Activated T-cell treated with anti-CD3 and anti-CD28 coated beads, Interleukin-2, amount 50 U/mL, for 72 hours (primary cell): ENCODE results near the gene RNASE7. TPM values are rescaled to one million over a fixed set of nuclear protein-coding genes. Genes with fewer than 3 reads are reported as not detected.

ENCODE experiments used
- ATAC-seq, 2 donors: fragments of 150-1000 bp; cut with Tn5 transposase; replicated peaks in 1 of 2; 2 replicates each; pipeline ENCODE4 v1.10.0; 2021; ENCODE audit warnings: moderate library complexity in 2 of 2, mild to moderate bottlenecking in 1 of 2
- DNase-seq, 2 donors: peaks; one replicate each; pipeline ENCODE4 v3.0.0; 2021 to 2022; ENCODE audit warnings: mixed read lengths in 1 of 2
- H3K27ac Mint-ChIP-seq: one replicate; pipeline ENCODE4 v1.8.0; 2022; ENCODE audit warnings: mild to moderate bottlenecking, moderate library complexity, mixed read lengths
- H3K27me3 Mint-ChIP-seq: one replicate; pipeline ENCODE4 v1.8.0; 2022; ENCODE audit warnings: low read depth, mixed read lengths
- H3K36me3 Mint-ChIP-seq, 2 donors: one replicate each; pipeline ENCODE4 v1.8.0; 2022; ENCODE audit warnings: mixed read lengths in 2 of 2, mild to moderate bottlenecking in 1 of 2; ENCODE audit not compliant: insufficient read depth in 2 of 2
- H3K4me1 Mint-ChIP-seq: one replicate; pipeline ENCODE4 v1.8.0; 2022; ENCODE audit warnings: low read depth, mixed read lengths
- H3K4me3 Mint-ChIP-seq, 2 donors: one replicate each; pipeline ENCODE4 v1.8.0; 2022; ENCODE audit warnings: mild to moderate bottlenecking in 2 of 2, mixed read lengths in 2 of 2, moderate library complexity in 2 of 2
- H3K9me3 Mint-ChIP-seq, 2 donors: one replicate each; pipeline ENCODE4 v1.8.0; 2022; ENCODE audit warnings: mixed read lengths in 2 of 2
- total RNA-seq, 2 donors: library from RNA; stranded (reverse); gene quantifications; one replicate each; pipeline ENCODE4 v1.2.3, GENCODE V29; 2022

RNASE7 gene
- total RNA-seq, 2 donors from 2014 or later: not detected

GRCh38 chr14:21070610-21071224 is 28.6 kb downstream of the RNASE7 start:
- Mint-ChIP-seq H3K36me3 (no peaks in the 10 kb centered on the region), H3K4me3 (peak overlapping the region; percentile 78 to 89), H3K4me1 (peaks cover 34% of the 10 kb centered on the region), H3K9me3 (no peaks in the 10 kb centered on the region), H3K27ac (no peak overlapping the region), H3K27me3 (peaks cover 75% of the 10 kb centered on the region)
- peak; percentile 13 to 19 for DNase-seq
- peak; percentile 26 to 27 for ATAC-seq

DNA sequence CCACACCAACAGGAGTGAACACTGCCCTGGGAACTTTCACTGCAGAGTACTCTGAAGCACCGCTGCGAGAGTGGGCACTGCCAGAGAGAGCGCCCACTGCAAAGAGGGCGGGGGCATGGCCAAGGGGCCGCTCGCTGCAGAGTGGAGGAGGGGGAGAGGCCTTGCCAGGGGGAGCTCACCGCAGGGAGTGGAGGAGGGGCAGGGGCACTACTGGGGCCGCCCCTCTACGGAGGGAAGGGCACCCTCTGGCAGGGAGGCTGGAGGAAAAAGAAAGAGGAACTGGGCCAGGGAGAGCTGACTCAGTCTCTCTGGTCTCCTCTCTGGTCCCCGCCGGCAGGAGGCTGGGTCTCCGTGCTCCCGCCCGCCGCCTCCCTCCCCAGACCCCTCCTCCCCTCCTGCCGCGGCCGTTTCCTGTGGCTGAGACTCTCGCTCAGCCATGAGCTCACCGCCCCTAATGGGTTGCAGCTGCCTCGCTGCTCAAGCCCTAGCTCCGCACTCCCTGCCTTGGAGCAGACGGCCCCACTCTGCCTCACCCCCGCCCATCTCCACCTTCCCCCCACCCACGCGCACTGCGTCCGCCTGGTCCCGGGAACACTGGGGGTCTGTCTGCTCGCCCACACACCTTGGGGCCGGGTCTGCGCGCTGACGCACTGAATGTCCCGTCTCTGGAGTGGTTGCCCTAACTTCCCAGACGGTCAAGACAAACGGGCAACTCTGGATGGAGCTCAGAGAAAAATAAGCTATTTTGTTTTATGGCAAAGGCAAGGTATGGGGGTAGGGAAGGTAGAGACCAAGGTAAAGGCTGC is 29.3 kb downstream of the RNASE7 start:
- ATAC-seq (peak; percentile 57 to 63), DNase-seq (peak; percentile 46 to 65)
- H3K4me3 Mint-ChIP-seq: peak overlapping the region; percentile 78 to 89
- no peak overlapping the region for H3K27ac Mint-ChIP-seq
- H3K4me1 Mint-ChIP-seq: peaks cover 34% of the 10 kb centered on the region
- H3K36me3 Mint-ChIP-seq: no peaks in the 10 kb centered on the region
- H3K9me3 Mint-ChIP-seq: no peaks in the 10 kb centered on the region
- H3K27me3 Mint-ChIP-seq: peaks cover 68% of the 10 kb centered on the region

DNA sequence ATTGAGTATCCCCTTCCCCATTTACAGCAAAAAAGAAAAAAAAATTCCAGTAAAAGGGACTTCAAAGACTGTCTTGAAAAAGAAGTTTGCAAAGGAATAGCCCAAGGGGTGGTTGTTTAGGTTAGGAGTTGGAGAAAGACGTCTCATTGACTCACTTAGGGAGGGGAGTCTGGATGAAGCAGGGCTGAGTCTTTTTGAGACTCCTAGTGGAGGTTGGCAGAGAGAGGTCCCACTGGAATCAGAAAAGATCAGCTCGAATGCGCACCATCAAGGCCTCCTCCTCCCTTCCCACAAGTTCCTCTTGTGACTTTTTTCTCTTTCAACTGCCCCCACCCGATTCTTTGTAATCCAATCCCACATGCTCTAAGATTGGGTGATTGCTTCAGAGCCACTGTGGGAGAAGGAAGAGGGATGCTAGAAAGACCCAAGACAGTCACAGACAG is 29.9 kb downstream of the RNASE7 start:
- H3K27me3 Mint-ChIP-seq: peaks cover 61% of the 10 kb centered on the region
- H3K4me1 Mint-ChIP-seq: peaks cover 34% of the 10 kb centered on the region
- H3K27ac Mint-ChIP-seq: no peak overlapping the region

GRCh38 chr14:21072781-21073339 is 30.7 kb downstream of the RNASE7 start:
- ATAC-seq: no peak
- Mint-ChIP-seq H3K4me1 (peaks cover 34% of the 10 kb centered on the region), H3K36me3 (no peaks in the 10 kb centered on the region), H3K27ac (no peak overlapping the region), H3K9me3 (no peaks in the 10 kb centered on the region), H3K27me3 (peaks cover 56% of the 10 kb centered on the region), H3K4me3 (no peak overlapping the region)
- no peak for DNase-seq

More for the DNA sequence above, 29.9 kb downstream of the RNASE7 start:
- peak overlapping the region; percentile 78 to 89 for H3K4me3 Mint-ChIP-seq
- DNase-seq (no peak), ATAC-seq (no peak)
- H3K36me3 Mint-ChIP-seq: no peaks in the 10 kb centered on the region
- no peaks in the 10 kb centered on the region for H3K9me3 Mint-ChIP-seq

DNA sequence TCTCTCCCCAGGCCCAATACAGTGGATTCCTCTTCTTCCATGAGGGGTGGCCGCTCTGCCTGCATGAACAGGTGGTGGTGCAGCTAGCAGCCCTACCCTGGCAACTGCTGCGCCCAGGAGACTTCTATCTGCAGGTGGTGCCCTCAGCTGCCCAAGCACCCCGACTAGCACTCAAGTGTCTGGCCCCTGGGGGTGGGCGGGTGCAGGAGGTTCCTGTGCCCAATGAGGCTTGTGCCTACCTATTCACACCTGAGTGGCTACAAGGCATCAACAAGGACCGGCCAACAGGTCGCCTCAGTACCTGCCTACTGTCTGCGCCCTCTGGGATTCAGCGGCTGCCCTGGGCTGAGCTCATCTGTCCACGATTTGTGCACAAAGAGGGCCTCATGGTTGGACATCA is 31.8 kb downstream of the RNASE7 start:
- ATAC-seq: no peak
- H3K36me3 Mint-ChIP-seq: no peaks in the 10 kb centered on the region
- no peak overlapping the region for H3K27ac Mint-ChIP-seq
- no peak overlapping the region for H3K4me3 Mint-ChIP-seq
- H3K9me3 Mint-ChIP-seq: no peaks in the 10 kb centered on the region
- H3K4me1 Mint-ChIP-seq: peaks cover 29% of the 10 kb centered on the region
- H3K27me3 Mint-ChIP-seq: peaks cover 45% of the 10 kb centered on the region
- DNase-seq: no peak

GRCh38 chr14:21074398-21075272 is 32.5 kb downstream of the RNASE7 start:
- no peak overlapping the region for H3K4me3 Mint-ChIP-seq
- ATAC-seq (no peak), DNase-seq (no peak)
- H3K27ac Mint-ChIP-seq: no peak overlapping the region
- peaks cover 38% of the 10 kb centered on the region for H3K27me3 Mint-ChIP-seq
- peaks cover 22% of the 10 kb centered on the region for H3K4me1 Mint-ChIP-seq
- no peaks in the 10 kb centered on the region for H3K9me3 Mint-ChIP-seq
- no peaks in the 10 kb centered on the region for H3K36me3 Mint-ChIP-seq

- H3K27me3 Mint-ChIP-seq: peaks cover 37% of the 10 kb centered on the region
- H3K4me3 Mint-ChIP-seq: no peak overlapping the region
- H3K36me3 Mint-ChIP-seq: no peaks in the 10 kb centered on the region
- DNase-seq (no peak), ATAC-seq (no peak)
- no peak overlapping the region for H3K27ac Mint-ChIP-seq
- H3K9me3 Mint-ChIP-seq: no peaks in the 10 kb centered on the region
- H3K4me1 Mint-ChIP-seq: peaks cover 12% of the 10 kb centered on the region
These were observed 33.7 kb downstream of the RNASE7 start for GRCh38 chr14:21075719-21076437.

- no peaks in the 10 kb centered on the region for H3K4me1 Mint-ChIP-seq
- H3K27me3 Mint-ChIP-seq: peaks cover 19% of the 10 kb centered on the region
- DNase-seq (no peak), ATAC-seq (no peak)
- H3K9me3 Mint-ChIP-seq: no peaks in the 10 kb centered on the region
- H3K27ac Mint-ChIP-seq: no peak overlapping the region
- no peaks in the 10 kb centered on the region for H3K36me3 Mint-ChIP-seq
- H3K4me3 Mint-ChIP-seq: no peak overlapping the region
These were observed 35.5 kb downstream of the RNASE7 start for GRCh38 chr14:21077672-21078071.

GRCh38 chr14:21078287-21078686 is 36.1 kb downstream of the RNASE7 start:
- H3K36me3 Mint-ChIP-seq: no peaks in the 10 kb centered on the region
- DNase-seq (no peak), ATAC-seq (no peak)
- no peak overlapping the region for H3K27ac Mint-ChIP-seq
- peaks cover 13% of the 10 kb centered on the region for H3K27me3 Mint-ChIP-seq
- H3K4me3 Mint-ChIP-seq: no peak overlapping the region
- H3K4me1 Mint-ChIP-seq: no peaks in the 10 kb centered on the region
- H3K9me3 Mint-ChIP-seq: no peaks in the 10 kb centered on the region

- H3K4me3 Mint-ChIP-seq: no peak overlapping the region
- H3K36me3 Mint-ChIP-seq: no peaks in the 10 kb centered on the region
- no peaks in the 10 kb centered on the region for H3K4me1 Mint-ChIP-seq
These were observed 36.6 kb downstream of the RNASE7 start for GRCh38 chr14:21078726-21079125.

GRCh38 chr14:21081521-21082142 is 39.5 kb downstream of the RNASE7 start:
- Mint-ChIP-seq H3K27ac (no peak overlapping the region), H3K36me3 (no peaks in the 10 kb centered on the region), H3K4me3 (no peak overlapping the region), H3K4me1 (peaks cover 3% of the 10 kb centered on the region), H3K9me3 (no peaks in the 10 kb centered on the region), H3K27me3 (peaks cover 6% of the 10 kb centered on the region)
- ATAC-seq (no peak), DNase-seq (no peak)

More at GRCh38 chr14:21078726-21079125, 36.6 kb downstream of the RNASE7 start:
- DNase-seq (no peak), ATAC-seq (no peak)
- no peak overlapping the region for H3K27ac Mint-ChIP-seq
- H3K27me3 Mint-ChIP-seq: peaks cover 9% of the 10 kb centered on the region
- no peaks in the 10 kb centered on the region for H3K9me3 Mint-ChIP-seq
